ENCODE measurements around the gene TRABD.

Gene TRABD

DNA sequence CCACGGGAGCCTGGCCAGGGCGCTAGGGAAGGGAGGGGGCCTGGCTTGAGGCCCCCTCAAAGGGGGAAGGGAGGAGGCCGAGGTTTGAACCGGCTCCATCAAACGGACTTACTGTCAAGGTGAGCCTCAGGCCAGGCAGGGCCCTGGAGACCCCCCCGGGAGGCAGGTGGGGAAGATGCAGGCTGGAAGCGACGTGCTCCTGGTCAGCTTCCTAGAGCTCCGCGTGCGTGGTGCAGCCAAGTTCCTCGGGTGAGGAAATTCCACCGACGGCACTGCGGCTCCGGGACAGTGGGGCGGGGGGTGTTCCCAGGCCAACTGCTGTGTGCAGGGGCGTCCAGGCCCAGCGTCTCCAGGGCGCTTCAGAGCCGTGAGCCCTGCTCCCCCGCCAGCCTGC, 7.2 kb upstream of the TRABD start:
- no peak for TF ChIP-seq ZFX (IDR thresholded peaks at IDR 0.05; ENCODE audit: borderline replicate concordance)
- TF ChIP-seq, protein P1, sequence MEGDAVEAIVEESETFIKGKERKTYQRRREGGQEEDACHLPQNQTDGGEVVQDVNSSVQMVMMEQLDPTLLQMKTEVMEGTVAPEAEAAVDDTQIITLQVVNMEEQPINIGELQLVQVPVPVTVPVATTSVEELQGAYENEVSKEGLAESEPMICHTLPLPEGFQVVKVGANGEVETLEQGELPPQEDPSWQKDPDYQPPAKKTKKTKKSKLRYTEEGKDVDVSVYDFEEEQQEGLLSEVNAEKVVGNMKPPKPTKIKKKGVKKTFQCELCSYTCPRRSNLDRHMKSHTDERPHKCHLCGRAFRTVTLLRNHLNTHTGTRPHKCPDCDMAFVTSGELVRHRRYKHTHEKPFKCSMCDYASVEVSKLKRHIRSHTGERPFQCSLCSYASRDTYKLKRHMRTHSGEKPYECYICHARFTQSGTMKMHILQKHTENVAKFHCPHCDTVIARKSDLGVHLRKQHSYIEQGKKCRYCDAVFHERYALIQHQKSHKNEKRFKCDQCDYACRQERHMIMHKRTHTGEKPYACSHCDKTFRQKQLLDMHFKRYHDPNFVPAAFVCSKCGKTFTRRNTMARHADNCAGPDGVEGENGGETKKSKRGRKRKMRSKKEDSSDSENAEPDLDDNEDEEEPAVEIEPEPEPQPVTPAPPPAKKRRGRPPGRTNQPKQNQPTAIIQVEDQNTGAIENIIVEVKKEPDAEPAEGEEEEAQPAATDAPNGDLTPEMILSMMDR (IDR thresholded peaks at IDR 0.05) = no peak
- H3K27ac ChIP-seq = no peak overlapping the region

DNA sequence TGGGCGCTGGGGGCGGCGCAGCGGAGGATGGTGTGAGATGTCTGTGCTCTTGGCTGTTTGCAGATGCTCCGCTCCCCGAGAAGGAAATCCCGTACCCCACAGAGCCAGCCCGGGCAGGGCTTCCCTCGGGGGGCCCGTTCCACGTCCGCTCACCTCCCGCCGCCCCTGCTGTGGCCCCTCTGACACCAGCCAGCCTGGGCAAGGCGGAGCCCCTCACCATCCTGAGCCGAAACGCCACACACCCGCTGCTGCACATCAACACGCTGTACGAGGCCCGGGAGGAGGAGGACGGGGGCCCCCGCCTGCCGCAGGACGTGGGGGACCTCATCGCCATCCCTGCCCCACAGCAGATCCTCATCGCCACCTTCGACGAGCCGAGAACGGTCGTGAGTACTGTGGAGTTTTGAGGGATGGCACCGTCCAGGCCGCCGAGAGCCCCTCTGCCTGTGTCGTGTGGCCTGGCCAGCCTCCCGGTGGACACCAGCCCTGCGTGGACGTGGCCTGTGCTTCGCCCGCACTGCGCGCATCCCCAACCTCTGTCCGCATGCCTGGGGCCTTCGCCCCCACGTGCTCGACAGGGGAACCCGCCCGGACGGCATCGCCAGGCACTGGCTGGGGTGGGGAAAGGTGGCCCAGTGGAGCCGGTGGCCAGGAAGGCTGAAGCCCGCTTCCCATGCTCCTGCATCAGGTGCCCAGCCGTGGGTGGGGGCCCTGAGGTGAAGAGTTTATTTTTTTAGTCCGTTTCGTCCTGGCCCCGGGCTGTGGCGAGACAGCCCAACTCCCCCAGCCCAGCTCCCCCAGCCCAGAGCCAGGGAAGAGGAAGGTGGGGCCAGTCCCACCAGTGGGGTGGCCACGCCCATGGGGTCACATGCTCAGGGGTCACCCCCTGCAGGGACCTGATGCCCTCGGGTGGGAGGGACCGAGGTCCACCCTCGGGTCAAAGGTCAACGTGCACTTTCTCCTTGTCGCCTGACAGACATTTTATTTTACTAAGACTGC, 6.5 kb upstream of the TRABD start:
- TF ChIP-seq, protein P1 (IDR thresholded peaks at IDR 0.05) = no peak
- no peak for TF ChIP-seq ZFX (IDR thresholded peaks at IDR 0.05; ENCODE audit: borderline replicate concordance)
- H3K27ac ChIP-seq = no peak overlapping the region

DNA sequence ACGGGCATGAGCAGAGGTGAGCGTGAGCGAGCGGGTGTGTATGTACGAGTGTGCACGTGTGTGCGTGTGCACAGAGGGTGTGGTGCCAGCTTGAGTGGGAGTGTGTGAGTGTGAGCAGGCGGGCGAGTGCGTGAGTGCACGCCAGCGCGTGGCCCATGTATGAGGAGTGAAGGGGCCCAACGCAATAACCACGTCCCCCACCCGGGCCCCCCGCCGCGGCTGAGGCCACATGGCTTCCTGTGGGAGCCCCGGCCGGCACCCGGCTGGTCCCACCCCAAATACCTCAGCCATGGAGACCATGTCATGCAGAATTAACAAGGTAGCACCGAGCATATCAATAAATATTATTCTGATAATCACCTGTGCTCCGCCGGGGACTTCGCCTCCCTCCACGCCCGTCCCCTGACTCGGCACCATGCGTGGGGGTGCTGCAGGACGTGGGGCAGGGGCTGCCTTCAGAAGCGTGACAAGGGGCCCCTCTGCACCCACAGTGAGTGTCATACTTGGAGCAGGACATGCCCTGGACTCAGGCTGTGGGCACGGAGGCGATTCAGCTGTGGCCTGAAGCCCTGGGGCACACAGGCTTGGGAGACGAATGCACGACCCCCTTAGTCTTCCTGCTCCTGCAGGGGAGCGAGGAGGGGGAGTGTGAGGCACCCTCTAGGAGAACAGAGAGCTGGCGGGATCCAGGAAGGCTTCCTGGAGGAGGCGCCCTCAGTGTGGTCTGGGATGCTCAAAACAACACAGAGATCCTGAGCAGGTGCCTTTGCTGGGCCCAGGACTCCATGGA, 5.6 kb upstream of the TRABD start:
- no peak overlapping the region for H3K27ac ChIP-seq
- no peak for TF ChIP-seq ZFX (IDR thresholded peaks at IDR 0.05; ENCODE audit: borderline replicate concordance)
- TF ChIP-seq, protein P1 (IDR thresholded peaks at IDR 0.05) = no peak

DNA sequence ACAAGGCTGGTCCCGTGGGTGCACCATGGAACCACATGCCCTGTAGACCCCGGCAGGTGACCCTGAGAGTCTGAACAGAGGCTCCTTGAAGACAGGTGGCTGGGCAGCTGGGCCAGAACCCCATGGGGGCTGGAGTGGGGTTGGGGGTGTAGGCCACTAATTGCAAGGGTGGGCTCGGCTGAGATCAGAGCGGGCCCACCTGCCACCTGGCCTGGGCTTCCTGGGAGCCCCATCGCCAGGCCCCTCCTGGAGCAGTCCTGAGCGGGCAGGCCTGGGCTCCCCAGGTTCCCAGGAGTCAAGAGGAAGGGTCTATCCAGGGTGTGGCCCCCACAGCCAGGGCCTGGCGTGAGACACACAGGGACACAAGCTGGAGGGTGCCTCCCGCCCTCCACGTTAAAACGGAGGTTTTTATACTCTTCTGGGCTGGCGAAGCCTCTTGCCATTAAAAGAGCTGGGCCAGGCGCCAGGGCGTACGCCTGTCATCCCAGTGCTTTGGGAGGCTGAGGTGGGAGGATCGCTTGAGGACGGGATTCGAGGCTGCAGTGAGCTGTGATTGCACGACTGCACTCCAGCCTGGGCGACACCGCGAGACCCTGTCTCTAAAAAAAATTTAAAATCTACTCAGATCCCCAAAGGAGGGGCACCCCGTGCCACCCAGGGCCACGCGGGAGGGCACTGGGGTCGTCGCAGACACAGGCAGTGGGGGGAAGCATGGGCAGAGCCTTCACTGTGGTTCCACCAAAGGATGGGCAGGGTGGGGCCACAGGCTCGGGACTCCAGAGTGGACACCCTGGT, 4.8 kb upstream of the TRABD start:
- no peak overlapping the region for H3K27ac ChIP-seq

DNA sequence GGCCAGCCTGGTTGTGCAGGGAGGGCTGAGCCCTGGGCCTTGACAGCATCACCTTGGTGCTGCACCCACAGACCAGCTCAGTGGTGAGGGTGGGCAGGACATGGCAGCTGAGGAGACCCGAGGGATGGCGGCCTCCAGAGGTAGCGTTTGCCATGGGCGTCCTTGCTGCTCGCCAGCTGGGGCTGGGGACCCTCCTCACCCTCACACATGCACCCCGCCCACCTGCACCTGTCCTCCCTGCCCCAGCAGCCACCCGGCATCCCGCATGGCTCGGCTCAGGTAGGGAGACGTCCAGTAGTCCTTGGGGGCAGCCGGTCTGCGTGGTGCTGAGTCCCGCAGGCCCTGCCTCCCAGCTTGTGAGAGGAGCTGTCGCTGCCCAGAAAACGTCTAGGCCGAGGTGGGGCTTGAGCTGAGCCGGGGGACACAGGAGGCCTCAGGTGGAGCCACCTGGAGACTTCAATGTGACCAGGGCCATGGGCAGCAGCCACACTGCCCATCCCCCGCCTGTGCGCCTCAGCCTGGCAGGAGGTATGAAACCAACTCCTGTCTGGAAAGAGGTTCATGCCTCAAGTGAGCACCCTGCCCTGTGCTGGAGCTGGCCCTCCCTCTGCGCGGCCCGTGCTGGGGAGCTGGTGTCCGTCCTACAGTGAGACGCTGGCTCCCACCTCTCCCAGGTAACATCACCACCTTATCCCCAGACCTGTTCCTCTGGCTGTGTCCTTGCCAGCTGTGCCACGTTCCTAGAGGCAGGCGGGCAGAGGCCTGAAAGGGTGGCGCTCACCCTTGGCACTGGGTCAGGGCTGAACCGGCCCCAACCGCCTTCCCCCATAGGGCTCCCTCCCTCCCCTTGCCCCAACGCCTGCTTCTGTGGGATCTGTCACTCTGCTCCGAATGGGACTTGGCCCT, 3.3 kb upstream of the TRABD start:
- peak overlapping the region; percentile 13; the same call in 1 of the 2 replicates for H3K27ac ChIP-seq
- TF ChIP-seq, protein P1 (IDR thresholded peaks at IDR 0.05) = no peak
- TF ChIP-seq ZFX (IDR thresholded peaks at IDR 0.05; ENCODE audit: borderline replicate concordance) = no peak

More for the DNA sequence above, 4.8 kb upstream of the TRABD start:
- TF ChIP-seq ZFX (IDR thresholded peaks at IDR 0.05; ENCODE audit: borderline replicate concordance) = no peak
- TF ChIP-seq, protein P1 (IDR thresholded peaks at IDR 0.05) = no peak

Measured in 22Rv1 (cell line).